GM23338 (cell line): ENCODE results near the gene ATF7IP. TPM values are rescaled to one million over a fixed set of nuclear protein-coding genes. Genes with fewer than 3 reads are reported as not detected.

ENCODE experiments used
- ATAC-seq: fragments of 200-7000 bp; cut with Tn5 transposase; 3 replicates; pipeline ENCODE4 v1.9.1; 2020
- DNase-seq: peaks from one replicate; pipeline ENCODE4 v3.0.0-alpha.2; 2015; ENCODE audit warnings: low spot score
- H2AFZ ChIP-seq: fragments of 200-600 bp; sonication (generic); 2 replicates; pipeline ENCODE4 v1.8.0; 2016; ENCODE audit warnings: antibody characterized with exemption, mild to moderate bottlenecking, moderate library complexity
- H3F3A ChIP-seq: fragments of 200-600 bp; sonication (generic); replicated peaks from 2 replicates; pipeline ENCODE4 v1.8.0; 2017; ENCODE audit warnings: antibody characterized with exemption, mixed run types, low read depth
- H3K27ac ChIP-seq: fragments of 200-600 bp; sonication (generic); 2 replicates; pipeline ENCODE4 v1.6.1; 2016; ENCODE audit warnings: low read depth
- H3K27me3 ChIP-seq: fragments of 200-600 bp; sonication (generic); 2 replicates; pipeline ENCODE4 v1.8.0; 2016; ENCODE audit warnings: mild to moderate bottlenecking, mixed run types, moderate library complexity; ENCODE audit not compliant: insufficient read depth
- H3K36me3 ChIP-seq: fragments of 200-600 bp; sonication (generic); 2 replicates; pipeline ENCODE4 v1.8.0; 2016; ENCODE audit warnings: mild to moderate bottlenecking; ENCODE audit not compliant: insufficient read depth
- H3K4me1 ChIP-seq: fragments of 200-600 bp; sonication (generic); 2 replicates; pipeline ENCODE4 v1.8.0; 2016; ENCODE audit warnings: mild to moderate bottlenecking, moderate library complexity; ENCODE audit not compliant: insufficient read depth
- H3K4me2 ChIP-seq: fragments of 200-600 bp; sonication (generic); 2 replicates; pipeline ENCODE4 v1.7.1; 2017; ENCODE audit warnings: mixed run types
- H3K4me3 ChIP-seq: fragments of 200-600 bp; sonication (generic); 2 replicates; pipeline ENCODE4 v1.6.1; 2016; ENCODE audit warnings: mixed run types
- H3K79me2 ChIP-seq: fragments of 200-600 bp; sonication (generic); replicated peaks from 2 replicates; pipeline ENCODE4 v1.8.0; 2017; ENCODE audit warnings: mild to moderate bottlenecking; ENCODE audit not compliant: insufficient read depth
- H3K9me2 ChIP-seq: fragments of 200-600 bp; sonication (generic); 2 replicates; pipeline ENCODE4 v1.8.0; 2017; ENCODE audit not compliant: insufficient read depth
- H4K20me1 ChIP-seq: fragments of 200-600 bp; sonication (generic); replicated peaks from 2 replicates; pipeline ENCODE4 v1.8.0; 2017; ENCODE audit warnings: mild to moderate bottlenecking; ENCODE audit not compliant: insufficient read depth
- H3K27ac Mint-ChIP-seq: 2 replicates; pipeline ENCODE4 v1.8.0; 2020; ENCODE audit warnings: inconsistent platforms, mild to moderate bottlenecking, moderate library complexity, mixed read lengths
- H3K27me3 Mint-ChIP-seq: 3 replicates; pipeline ENCODE4 v1.8.0; 2022; ENCODE audit warnings: low read depth, mild to moderate bottlenecking, moderate library complexity, mixed read lengths, inconsistent platforms; ENCODE audit not compliant: insufficient read depth, poor library complexity
- H3K36me3 Mint-ChIP-seq: 3 replicates; pipeline ENCODE4 v1.8.0; 2021; ENCODE audit warnings: low read depth, mild to moderate bottlenecking, inconsistent platforms, moderate library complexity, mixed read lengths
- H3K4me1 Mint-ChIP-seq: 3 replicates; pipeline ENCODE4 v1.8.0; 2020; ENCODE audit warnings: mild to moderate bottlenecking, inconsistent platforms, mixed read lengths
- H3K4me3 Mint-ChIP-seq: 3 replicates; pipeline ENCODE4 v1.8.0; 2021; ENCODE audit warnings: moderate library complexity, mild to moderate bottlenecking, inconsistent platforms, mixed read lengths
- H3K9me3 Mint-ChIP-seq: 3 replicates; pipeline ENCODE4 v1.8.0; 2020; ENCODE audit warnings: moderate library complexity, mild to moderate bottlenecking, inconsistent platforms, mixed read lengths
- CREB1 ChIP-seq: fragments of 250-450 bp; sonication (Bioruptor Pico); IDR thresholded peaks from 2 replicates; pipeline ENCODE4 v1.5.0; 2020; ENCODE audit warnings: low read depth, mild to moderate bottlenecking, moderate library complexity
- EZH2 ChIP-seq: fragments of 200-600 bp; sonication (generic); IDR thresholded peaks from one replicate; pipeline ENCODE4 v1.8.0; 2017; ENCODE audit warnings: antibody characterized with exemption, mild to moderate bottlenecking, low read depth; ENCODE audit not compliant: unreplicated experiment
- EZH2phosphoT487 ChIP-seq: fragments of 200-600 bp; sonication (generic); IDR thresholded peaks from one replicate; pipeline ENCODE4 v1.8.1; 2018; ENCODE audit warnings: antibody characterized with exemption; ENCODE audit not compliant: unreplicated experiment
- JUNB ChIP-seq: IDR thresholded peaks from one replicate; pipeline ENCODE4 v1.6.1; 2016; ENCODE audit warnings: antibody characterized with exemption; ENCODE audit not compliant: unreplicated experiment
- NANOG ChIP-seq: IDR thresholded peaks from 2 replicates; pipeline ENCODE4 v1.6.1; 2016; ENCODE audit warnings: antibody characterized with exemption, borderline replicate concordance
- POLR2AphosphoS5 ChIP-seq: IDR thresholded peaks from 2 replicates; pipeline ENCODE4 v1.6.1; 2016; ENCODE audit warnings: antibody characterized with exemption, low read depth
- REST ChIP-seq: IDR thresholded peaks from one replicate; pipeline ENCODE4 v1.6.1; 2018; ENCODE audit warnings: antibody characterized with exemption; ENCODE audit not compliant: unreplicated experiment
- STAT1 ChIP-seq: IDR thresholded peaks from one replicate; pipeline ENCODE4 v1.6.1; 2016; ENCODE audit warnings: antibody characterized with exemption; ENCODE audit not compliant: unreplicated experiment
- ZNF114 ChIP-seq: fragments of 250-450 bp; sonication (Bioruptor Pico); IDR thresholded peaks from 2 replicates; pipeline ENCODE4 v1.5.0; 2020; ENCODE audit warnings: mild to moderate bottlenecking, moderate library complexity
- ZNF331 ChIP-seq: fragments of 250-450 bp; sonication (Bioruptor Pico); IDR thresholded peaks from 2 replicates; pipeline ENCODE4 v1.5.0; 2020; ENCODE audit warnings: low read depth, mild to moderate bottlenecking, moderate library complexity
- polyA plus RNA-seq: library from polyadenylated mRNA; unstranded; fragments of >200 nt; fragmentation: Nextera tagmentation; extraction: Ambion mirVana; gene quantifications from 2 replicates; pipeline ENCODE4 v1.2.1, GENCODE V29; 2016
- total RNA-seq: library from RNA; depleted of rRNA; stranded (reverse); fragments of >200 nt; shearing (Covaris generic); gene quantifications from 2 replicates; pipeline ENCODE4 v1.2.3, GENCODE V29; 2014
- TF ChIP-seq, protein P1 (sequence below): fragments of 250-450 bp; sonication (Bioruptor Pico); IDR thresholded peaks from 2 replicates; pipeline ENCODE4 v1.5.0; 2020; ENCODE audit warnings: mild to moderate bottlenecking, moderate library complexity
- TF ChIP-seq, protein P2 (sequence below): IDR thresholded peaks from 2 replicates; pipeline ENCODE4 v1.6.1; 2016; ENCODE audit warnings: antibody characterized with exemption
- TF ChIP-seq, protein P3 (sequence below), 2 experiments: fragments of 200-600 bp in 1 of 2; sonication (generic) in 1 of 2; conservative IDR thresholded peaks; 2 replicates each; pipeline versions ENCODE4 v1.5.1 to v1.6.1; 2016 to 2017; ENCODE audit warnings: antibody characterized with exemption in 2 of 2, low read depth in 2 of 2, mild to moderate bottlenecking in 2 of 2, moderate library complexity in 1 of 2

The ATF7IP gene
- total and polyA plus RNA-seq, 2 experiments from 2014 or later = 76.4 to 118 TPM

- peaks cover 77% of the 10 kb centered on the region for H3K4me1 Mint-ChIP-seq
- no peak overlapping the region for H3K27ac Mint-ChIP-seq
- Histone ChIP-seq H3K27me3 (no peaks in the 10 kb centered on the region), H2AFZ (no peak overlapping the region), H3K9me2 (no peaks in the 10 kb centered on the region), H3K36me3 (no peaks in the 10 kb centered on the region), H3K4me3 (no peak overlapping the region), H3K4me1 (peaks cover 82% of the 10 kb centered on the region), H3K27ac (no peak overlapping the region), H3F3A (no peaks in the 10 kb centered on the region), H3K4me2 (no peak overlapping the region), H4K20me1 (peaks cover 26% of the 10 kb centered on the region), H3K79me2 (peaks cover 100% of the 10 kb centered on the region)
- TF ChIP-seq EZH2 (no peak), JUNB (no peak), NANOG (no peak), POLR2AphosphoS5 (no peak), ZNF331 (CRISPR knock-in tag) (no peak), CREB1 (CRISPR knock-in tag) (no peak), REST (no peak), ZNF114 (CRISPR knock-in tag) (no peak), STAT1 (no peak), EZH2phosphoT487 (no peak)
- TF ChIP-seq, protein P1, sequence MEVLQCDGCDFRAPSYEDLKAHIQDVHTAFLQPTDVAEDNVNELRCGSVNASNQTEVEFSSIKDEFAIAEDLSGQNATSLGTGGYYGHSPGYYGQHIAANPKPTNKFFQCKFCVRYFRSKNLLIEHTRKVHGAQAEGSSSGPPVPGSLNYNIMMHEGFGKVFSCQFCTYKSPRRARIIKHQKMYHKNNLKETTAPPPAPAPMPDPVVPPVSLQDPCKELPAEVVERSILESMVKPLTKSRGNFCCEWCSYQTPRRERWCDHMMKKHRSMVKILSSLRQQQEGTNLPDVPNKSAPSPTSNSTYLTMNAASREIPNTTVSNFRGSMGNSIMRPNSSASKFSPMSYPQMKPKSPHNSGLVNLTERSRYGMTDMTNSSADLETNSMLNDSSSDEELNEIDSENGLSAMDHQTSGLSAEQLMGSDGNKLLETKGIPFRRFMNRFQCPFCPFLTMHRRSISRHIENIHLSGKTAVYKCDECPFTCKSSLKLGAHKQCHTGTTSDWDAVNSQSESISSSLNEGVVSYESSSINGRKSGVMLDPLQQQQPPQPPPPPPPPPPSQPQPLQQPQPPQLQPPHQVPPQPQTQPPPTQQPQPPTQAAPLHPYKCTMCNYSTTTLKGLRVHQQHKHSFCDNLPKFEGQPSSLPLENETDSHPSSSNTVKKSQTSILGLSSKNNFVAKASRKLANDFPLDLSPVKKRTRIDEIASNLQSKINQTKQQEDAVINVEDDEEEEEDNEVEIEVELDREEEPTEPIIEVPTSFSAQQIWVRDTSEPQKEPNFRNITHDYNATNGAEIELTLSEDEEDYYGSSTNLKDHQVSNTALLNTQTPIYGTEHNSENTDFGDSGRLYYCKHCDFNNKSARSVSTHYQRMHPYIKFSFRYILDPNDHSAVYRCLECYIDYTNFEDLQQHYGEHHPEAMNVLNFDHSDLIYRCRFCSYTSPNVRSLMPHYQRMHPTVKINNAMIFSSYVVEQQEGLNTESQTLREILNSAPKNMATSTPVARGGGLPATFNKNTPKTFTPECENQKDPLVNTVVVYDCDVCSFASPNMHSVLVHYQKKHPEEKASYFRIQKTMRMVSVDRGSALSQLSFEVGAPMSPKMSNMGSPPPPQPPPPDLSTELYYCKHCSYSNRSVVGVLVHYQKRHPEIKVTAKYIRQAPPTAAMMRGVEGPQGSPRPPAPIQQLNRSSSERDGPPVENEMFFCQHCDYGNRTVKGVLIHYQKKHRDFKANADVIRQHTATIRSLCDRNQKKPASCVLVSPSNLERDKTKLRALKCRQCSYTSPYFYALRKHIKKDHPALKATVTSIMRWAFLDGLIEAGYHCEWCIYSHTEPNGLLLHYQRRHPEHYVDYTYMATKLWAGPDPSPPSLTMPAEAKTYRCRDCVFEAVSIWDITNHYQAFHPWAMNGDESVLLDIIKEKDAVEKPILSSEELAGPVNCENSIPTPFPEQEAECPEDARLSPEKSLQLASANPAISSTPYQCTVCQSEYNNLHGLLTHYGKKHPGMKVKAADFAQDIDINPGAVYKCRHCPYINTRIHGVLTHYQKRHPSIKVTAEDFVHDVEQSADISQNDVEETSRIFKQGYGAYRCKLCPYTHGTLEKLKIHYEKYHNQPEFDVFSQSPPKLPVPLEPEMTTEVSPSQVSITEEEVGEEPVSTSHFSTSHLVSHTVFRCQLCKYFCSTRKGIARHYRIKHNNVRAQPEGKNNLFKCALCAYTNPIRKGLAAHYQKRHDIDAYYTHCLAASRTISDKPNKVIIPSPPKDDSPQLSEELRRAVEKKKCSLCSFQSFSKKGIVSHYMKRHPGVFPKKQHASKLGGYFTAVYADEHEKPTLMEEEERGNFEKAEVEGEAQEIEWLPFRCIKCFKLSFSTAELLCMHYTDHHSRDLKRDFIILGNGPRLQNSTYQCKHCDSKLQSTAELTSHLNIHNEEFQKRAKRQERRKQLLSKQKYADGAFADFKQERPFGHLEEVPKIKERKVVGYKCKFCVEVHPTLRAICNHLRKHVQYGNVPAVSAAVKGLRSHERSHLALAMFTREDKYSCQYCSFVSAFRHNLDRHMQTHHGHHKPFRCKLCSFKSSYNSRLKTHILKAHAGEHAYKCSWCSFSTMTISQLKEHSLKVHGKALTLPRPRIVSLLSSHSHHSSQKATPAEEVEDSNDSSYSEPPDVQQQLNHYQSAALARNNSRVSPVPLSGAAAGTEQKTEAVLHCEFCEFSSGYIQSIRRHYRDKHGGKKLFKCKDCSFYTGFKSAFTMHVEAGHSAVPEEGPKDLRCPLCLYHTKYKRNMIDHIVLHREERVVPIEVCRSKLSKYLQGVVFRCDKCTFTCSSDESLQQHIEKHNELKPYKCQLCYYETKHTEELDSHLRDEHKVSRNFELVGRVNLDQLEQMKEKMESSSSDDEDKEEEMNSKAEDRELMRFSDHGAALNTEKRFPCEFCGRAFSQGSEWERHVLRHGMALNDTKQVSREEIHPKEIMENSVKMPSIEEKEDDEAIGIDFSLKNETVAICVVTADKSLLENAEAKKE (CRISPR knock-in tag) = no peak
- TF ChIP-seq, protein P2, sequence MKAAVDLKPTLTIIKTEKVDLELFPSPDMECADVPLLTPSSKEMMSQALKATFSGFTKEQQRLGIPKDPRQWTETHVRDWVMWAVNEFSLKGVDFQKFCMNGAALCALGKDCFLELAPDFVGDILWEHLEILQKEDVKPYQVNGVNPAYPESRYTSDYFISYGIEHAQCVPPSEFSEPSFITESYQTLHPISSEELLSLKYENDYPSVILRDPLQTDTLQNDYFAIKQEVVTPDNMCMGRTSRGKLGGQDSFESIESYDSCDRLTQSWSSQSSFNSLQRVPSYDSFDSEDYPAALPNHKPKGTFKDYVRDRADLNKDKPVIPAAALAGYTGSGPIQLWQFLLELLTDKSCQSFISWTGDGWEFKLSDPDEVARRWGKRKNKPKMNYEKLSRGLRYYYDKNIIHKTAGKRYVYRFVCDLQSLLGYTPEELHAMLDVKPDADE = no peak
- TF ChIP-seq, protein P3, sequence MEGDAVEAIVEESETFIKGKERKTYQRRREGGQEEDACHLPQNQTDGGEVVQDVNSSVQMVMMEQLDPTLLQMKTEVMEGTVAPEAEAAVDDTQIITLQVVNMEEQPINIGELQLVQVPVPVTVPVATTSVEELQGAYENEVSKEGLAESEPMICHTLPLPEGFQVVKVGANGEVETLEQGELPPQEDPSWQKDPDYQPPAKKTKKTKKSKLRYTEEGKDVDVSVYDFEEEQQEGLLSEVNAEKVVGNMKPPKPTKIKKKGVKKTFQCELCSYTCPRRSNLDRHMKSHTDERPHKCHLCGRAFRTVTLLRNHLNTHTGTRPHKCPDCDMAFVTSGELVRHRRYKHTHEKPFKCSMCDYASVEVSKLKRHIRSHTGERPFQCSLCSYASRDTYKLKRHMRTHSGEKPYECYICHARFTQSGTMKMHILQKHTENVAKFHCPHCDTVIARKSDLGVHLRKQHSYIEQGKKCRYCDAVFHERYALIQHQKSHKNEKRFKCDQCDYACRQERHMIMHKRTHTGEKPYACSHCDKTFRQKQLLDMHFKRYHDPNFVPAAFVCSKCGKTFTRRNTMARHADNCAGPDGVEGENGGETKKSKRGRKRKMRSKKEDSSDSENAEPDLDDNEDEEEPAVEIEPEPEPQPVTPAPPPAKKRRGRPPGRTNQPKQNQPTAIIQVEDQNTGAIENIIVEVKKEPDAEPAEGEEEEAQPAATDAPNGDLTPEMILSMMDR (conservative IDR thresholded peaks at IDR 0.05; ENCODE audit: low read depth in 2 of 2) = no peak
- DNase-seq (no peak), ATAC-seq (no peak)
- H3K27me3 Mint-ChIP-seq = peaks cover 4% of the 10 kb centered on the region
- peaks cover 8% of the 10 kb centered on the region; the same call in 2 of the 3 replicates for H3K36me3 Mint-ChIP-seq
- H3K4me3 Mint-ChIP-seq = no peak overlapping the region
- no peaks in the 10 kb centered on the region; the same call in 2 of the 3 replicates for H3K9me3 Mint-ChIP-seq
These were observed 30.6 kb downstream of the ATF7IP start for GRCh38 chr12:14396071-14396470.
